ENCODE results near the gene LDHAL6B. TPM values are rescaled to one million over a fixed set of nuclear protein-coding genes. Genes with fewer than 3 reads are reported as not detected.

LDHAL6B gene
- total and polyA plus RNA-seq, 2 donors (not counting 1 experiment from before 2014, with no cell fraction given), result not detected

GRCh38 chr15:59216911-59217310, 10.3 kb downstream of the LDHAL6B start:
- H3K36me3 ChIP-seq (ENCODE audit: control insufficient read depth, insufficient read depth, low read length), result peaks cover 7% of the 10 kb centered on the region
- TF ChIP-seq CTCF (conservative IDR thresholded peaks at IDR 0.05 in 1 of 2, IDR thresholded peaks at IDR 0.05 in 1 of 2; ENCODE audit: low read depth in 1 of 2, low read length in 2 of 2), result no peak
- TF ChIP-seq EZH2 (IDR thresholded peaks at IDR 0.05; ENCODE audit: low read length, missing control alignments), result no peak

GRCh38 chr15:59217876-59218498, 11.3 kb downstream of the LDHAL6B start:
- peaks cover 10% of the 10 kb centered on the region for H3K36me3 ChIP-seq (ENCODE audit: control insufficient read depth, insufficient read depth, low read length)
- no peak overlapping the region for H3K9ac ChIP-seq (ENCODE audit: insufficient read depth, low read length)

More at GRCh38 chr15:59216911-59217310, 10.3 kb downstream of the LDHAL6B start:
- Histone ChIP-seq H4K20me1 (ENCODE audit: control insufficient read depth, extremely low read depth, insufficient read depth, low read length) (no peaks in the 10 kb centered on the region), H3K4me2 (ENCODE audit: extremely low read depth, insufficient read depth, low read length) (no peak overlapping the region), H3K79me2 (ENCODE audit: control insufficient read depth, insufficient read depth, low read length) (no peaks in the 10 kb centered on the region), H3K9me3 (ENCODE audit: control insufficient read depth, insufficient read depth, low read depth, low read length) (no peaks in the 10 kb centered on the region), H3K4me1 (ENCODE audit: control insufficient read depth, extremely low read depth, insufficient read depth, low read length) (peaks cover 2% of the 10 kb centered on the region), H3K9ac (ENCODE audit: insufficient read depth, low read length) (no peak overlapping the region), H2AFZ (ENCODE audit: low read length) (no peak overlapping the region), H3K27me3 (ENCODE audit: control insufficient read depth, insufficient read depth, low read length) (no peaks in the 10 kb centered on the region), H3K4me3 (replicated peaks in 1 of 4; ENCODE audit: control extremely low read depth in 1 of 4, insufficient read depth in 1 of 4, low read depth in 3 of 4, low read length in 4 of 4) (no peak overlapping the region), H3K27ac (ENCODE audit: insufficient read depth, low read length) (no peak overlapping the region)
- no peak for DNase-seq (ENCODE audit: low read depth in 2 of 2)

GRCh38 chr15:59218710-59219109, 12.1 kb downstream of the LDHAL6B start:
- H3K9ac ChIP-seq (ENCODE audit: insufficient read depth, low read length), result no peak overlapping the region
- H3K36me3 ChIP-seq (ENCODE audit: control insufficient read depth, insufficient read depth, low read length), result peaks cover 10% of the 10 kb centered on the region

More at GRCh38 chr15:59217876-59218498, 11.3 kb downstream of the LDHAL6B start:
- no peak for DNase-seq (ENCODE audit: low read depth in 2 of 2)
- TF ChIP-seq EZH2 (IDR thresholded peaks at IDR 0.05; ENCODE audit: low read length, missing control alignments) (no peak), CTCF (conservative IDR thresholded peaks at IDR 0.05 in 1 of 2, IDR thresholded peaks at IDR 0.05 in 1 of 2; ENCODE audit: low read depth in 1 of 2, low read length in 2 of 2) (no peak)
- Histone ChIP-seq H3K79me2 (ENCODE audit: control insufficient read depth, insufficient read depth, low read length) (no peaks in the 10 kb centered on the region), H4K20me1 (ENCODE audit: control insufficient read depth, extremely low read depth, insufficient read depth, low read length) (no peaks in the 10 kb centered on the region), H3K4me3 (replicated peaks in 1 of 4; ENCODE audit: control extremely low read depth in 1 of 4, insufficient read depth in 1 of 4, low read depth in 3 of 4, low read length in 4 of 4) (no peak overlapping the region), H3K4me1 (ENCODE audit: control insufficient read depth, extremely low read depth, insufficient read depth, low read length) (peaks cover 6% of the 10 kb centered on the region), H2AFZ (ENCODE audit: low read length) (no peak overlapping the region), H3K9me3 (ENCODE audit: control insufficient read depth, insufficient read depth, low read depth, low read length) (no peaks in the 10 kb centered on the region), H3K4me2 (ENCODE audit: extremely low read depth, insufficient read depth, low read length) (no peak overlapping the region), H3K27me3 (ENCODE audit: control insufficient read depth, insufficient read depth, low read length) (no peaks in the 10 kb centered on the region), H3K27ac (ENCODE audit: insufficient read depth, low read length) (no peak overlapping the region)

More at GRCh38 chr15:59218710-59219109, 12.1 kb downstream of the LDHAL6B start:
- Histone ChIP-seq H3K9me3 (ENCODE audit: control insufficient read depth, insufficient read depth, low read depth, low read length) (no peaks in the 10 kb centered on the region), H2AFZ (ENCODE audit: low read length) (no peak overlapping the region), H4K20me1 (ENCODE audit: control insufficient read depth, extremely low read depth, insufficient read depth, low read length) (no peaks in the 10 kb centered on the region), H3K27me3 (ENCODE audit: control insufficient read depth, insufficient read depth, low read length) (no peaks in the 10 kb centered on the region), H3K79me2 (ENCODE audit: control insufficient read depth, insufficient read depth, low read length) (no peaks in the 10 kb centered on the region), H3K4me3 (replicated peaks in 1 of 4; ENCODE audit: control extremely low read depth in 1 of 4, insufficient read depth in 1 of 4, low read depth in 3 of 4, low read length in 4 of 4) (no peak overlapping the region), H3K4me1 (ENCODE audit: control insufficient read depth, extremely low read depth, insufficient read depth, low read length) (peaks cover 6% of the 10 kb centered on the region), H3K4me2 (ENCODE audit: extremely low read depth, insufficient read depth, low read length) (no peak overlapping the region), H3K27ac (ENCODE audit: insufficient read depth, low read length) (no peak overlapping the region)
- TF ChIP-seq CTCF (conservative IDR thresholded peaks at IDR 0.05 in 1 of 2, IDR thresholded peaks at IDR 0.05 in 1 of 2; ENCODE audit: low read depth in 1 of 2, low read length in 2 of 2) (no peak), EZH2 (IDR thresholded peaks at IDR 0.05; ENCODE audit: low read length, missing control alignments) (no peak)
- DNase-seq (ENCODE audit: low read depth in 2 of 2), result no peak

Data from fibroblast of lung (primary cell).